Gastrocnemius medialis (tissue), 4 donors: Measurements from ENCODE around the gene PSMB2. TPM values are rescaled to one million over a fixed set of nuclear protein-coding genes. Genes with fewer than 3 reads are reported as not detected.

Experiments used
- ATAC-seq, 2 donors: fragments of 150-250 bp; one replicate each; pipeline ENCODE4 v1.9.1; 2016
- DNase-seq, 2 donors: peaks; one replicate each; pipeline ENCODE4 v3.0.0-alpha.2; 2019
- H3K27ac ChIP-seq, 4 donors: fragments of 200-600 bp; sonication (generic); 1 replicate in 1 of 4; 2 replicates in 3 of 4; pipeline ENCODE4 v1.5.1; 2016 to 2018; ENCODE audit warnings: mild to moderate bottlenecking in 2 of 4, moderate library complexity in 1 of 4
- H3K27me3 ChIP-seq, 3 donors: fragments of 200-600 bp; sonication (generic) in 2 of 3; 1 replicate in 1 of 3; 2 replicates in 2 of 3; pipeline versions ENCODE4 v1.5.1 to v1.6.0; 2016 to 2019; ENCODE audit warnings: mild to moderate bottlenecking in 1 of 3, moderate library complexity in 1 of 3
- H3K36me3 ChIP-seq, 2 donors: fragments of 200-600 bp; sonication (generic) in 1 of 2; one replicate each; pipeline ENCODE4 v1.5.1; 2017 to 2018
- H3K4me1 ChIP-seq, 2 donors: fragments of 200-600 bp; sonication (generic) in 1 of 2; one replicate each; pipeline ENCODE4 v1.5.1; 2016 to 2017; ENCODE audit warnings: mild to moderate bottlenecking in 2 of 2
- H3K4me3 ChIP-seq, 4 donors: fragments of 200-600 bp; sonication (generic) in 3 of 4; 1 replicate in 1 of 4; 2 replicates in 3 of 4; pipeline ENCODE4 v1.5.1; 2016 to 2019; ENCODE audit warnings: mild to moderate bottlenecking in 2 of 4
- H3K9me3 ChIP-seq, 3 donors: fragments of 200-600 bp; sonication (generic) in 2 of 3; 1 replicate in 1 of 3; 2 replicates in 2 of 3; pipeline ENCODE4 v1.5.1; 2016 to 2019
- CTCF ChIP-seq, 5 experiments: fragments of 450-650 bp in 3 of 5; fragments of 200-600 bp in 2 of 5; sonication (generic) in 2 of 5; IDR thresholded peaks in 4 of 5; conservative IDR thresholded peaks in 1 of 5; 1 replicate in 4 of 5; 2 replicates in 1 of 5; pipeline ENCODE4 v1.5.1; 2016 to 2019; ENCODE audit warnings: antibody characterized with exemption in 5 of 5, mild to moderate bottlenecking in 3 of 5, moderate library complexity in 3 of 5
- POLR2A ChIP-seq, 2 donors: fragments of 450-650 bp; IDR thresholded peaks; one replicate each; pipeline ENCODE4 v1.6.1; 2017; ENCODE audit warnings: antibody characterized with exemption in 2 of 2, mild to moderate bottlenecking in 2 of 2, moderate library complexity in 2 of 2
- in situ Hi-C, 4 donors: fragments of 200-750 bp; cut with MboI; loops; one replicate each; pipeline versions ENCODE4 v1.15.0 to v1.8.0; 2017; ENCODE audit warnings: low sequenced_read_pairs in 4 of 4
- intact Hi-C: fragments of 100-400 bp; cut with DNase I; formaldehyde crosslinking; loops from one replicate; pipeline ENCODE4 v1.15.1; 2023; ENCODE audit warnings: low total_unique reads
- total RNA-seq, 4 donors: library from RNA; depleted of rRNA; stranded (reverse); fragments of >200 nt; gene quantifications; one replicate each; pipeline versions ENCODE4 v1.1.0 to v1.2.3, GENCODE V29; 2016

PSMB2 gene
- total RNA-seq, 4 donors from 2014 or later: 65.2 to 119 (median 89.9) TPM

- intact Hi-C loops: no loop called here
- Histone ChIP-seq H3K4me1 (peaks cover 4 to 16% of the 10 kb centered on the region in 2 donors), H3K9me3 (no peaks in the 10 kb centered on the region), H3K27me3 (peaks cover 0 to under 1% (median 0%) of the 10 kb centered on the region in 3 donors), H3K36me3 (peaks cover 0 to 9% of the 10 kb centered on the region in 2 donors), H3K27ac (no peak overlapping the region), H3K4me3 (no peak overlapping the region)
- TF ChIP-seq CTCF (IDR thresholded peaks at IDR 0.05 in 4 of 5, conservative IDR thresholded peaks at IDR 0.05 in 1 of 5) (peak in 4 of 5 experiments; percentile 63 to 75 (median 66)), POLR2A (IDR thresholded peaks at IDR 0.05) (no peak)
- DNase-seq: peak; percentile 38 to 60
- in situ Hi-C loops: loop anchor here (5.0 to 10.0 kb wide), 3 partner anchors 112 to 161 kb away; no protein-coding TSS in a partner anchor
- peak in 1 of 2 donors; percentile 43 for ATAC-seq
Measured at GRCh38 chr1:35564037-35564883, 77.1 kb downstream of the PSMB2 start.

- Histone ChIP-seq H3K27ac (no peak overlapping the region), H3K9me3 (no peaks in the 10 kb centered on the region), H3K4me3 (no peak overlapping the region), H3K27me3 (no peaks in the 10 kb centered on the region), H3K36me3 (peaks cover 0 to 9% of the 10 kb centered on the region in 2 donors), H3K4me1 (peaks cover 9 to 24% of the 10 kb centered on the region in 2 donors)
- ATAC-seq (no peak), DNase-seq (no peak)
- in situ Hi-C loops: loop anchor here (5.0 to 10.0 kb wide), 3 partner anchors 111 to 162 kb away; no protein-coding TSS in a partner anchor
- TF ChIP-seq POLR2A (IDR thresholded peaks at IDR 0.05) (no peak), CTCF (IDR thresholded peaks at IDR 0.05 in 4 of 5, conservative IDR thresholded peaks at IDR 0.05 in 1 of 5) (no peak)
- intact Hi-C loops: no loop called here
Measured at GRCh38 chr1:35563166-35563565, 78.2 kb downstream of the PSMB2 start.

- H3K36me3 ChIP-seq: peaks cover 0 to 9% of the 10 kb centered on the region in 2 donors
- no peaks in the 10 kb centered on the region for H3K27me3 ChIP-seq
- TF ChIP-seq CTCF (IDR thresholded peaks at IDR 0.05 in 4 of 5, conservative IDR thresholded peaks at IDR 0.05 in 1 of 5) (no peak), POLR2A (IDR thresholded peaks at IDR 0.05) (no peak)
- in situ Hi-C loops: loop anchor here (5.0 to 10.0 kb wide), 3 partner anchors 110 to 163 kb away; no protein-coding TSS in a partner anchor
- peaks cover 9 to 28% of the 10 kb centered on the region in 2 donors for H3K4me1 ChIP-seq
- H3K4me3 ChIP-seq: no peak overlapping the region
- DNase-seq (no peak), ATAC-seq (no peak)
- intact Hi-C loops: no loop called here
- no peak overlapping the region for H3K27ac ChIP-seq
- no peaks in the 10 kb centered on the region for H3K9me3 ChIP-seq
Measured at GRCh38 chr1:35561972-35562680, 79.2 kb downstream of the PSMB2 start.

GRCh38 chr1:35561297-35561971 lies 79.9 kb downstream of the PSMB2 start:
- Histone ChIP-seq H3K36me3 (peaks cover 0 to 9% of the 10 kb centered on the region in 2 donors), H3K9me3 (no peaks in the 10 kb centered on the region), H3K4me1 (peaks cover 12 to 32% of the 10 kb centered on the region in 2 donors), H3K27ac (no peak overlapping the region), H3K4me3 (peak overlapping the region in 2 of 4 donors; percentile 11 to 27), H3K27me3 (no peaks in the 10 kb centered on the region)
- in situ Hi-C loops: loop anchor here (5.0 to 10.0 kb wide), 3 partner anchors 109 to 163 kb away; no protein-coding TSS in a partner anchor
- intact Hi-C loops: no loop called here
- TF ChIP-seq POLR2A (IDR thresholded peaks at IDR 0.05) (no peak), CTCF (IDR thresholded peaks at IDR 0.05 in 4 of 5, conservative IDR thresholded peaks at IDR 0.05 in 1 of 5) (no peak)
- DNase-seq: no peak
- no peak for ATAC-seq
